SU-DHL-6 (cell line): ENCODE measurements around the gene CAV1.

Experiments used
- CTCF ChIP-seq: fragments of 200-600 bp; sonication (generic); IDR thresholded peaks from one replicate; pipeline ENCODE4 v1.5.1; 2017; ENCODE audit warnings: antibody characterized with exemption, mild to moderate bottlenecking, low read length, moderate library complexity; ENCODE audit not compliant: insufficient read depth, poor library complexity, severe bottlenecking
- EZH2phosphoT487 ChIP-seq: fragments of 200-600 bp; sonication (generic), shearing (Covaris generic); conservative IDR thresholded peaks from 2 replicates; pipeline ENCODE4 v1.6.1; 2018; ENCODE audit warnings: mild to moderate bottlenecking, antibody characterized with exemption, low read length, moderate library complexity, mixed read lengths

- TF ChIP-seq CTCF (no peak), EZH2phosphoT487 (no peak)
Measured at GRCh38 chr7:116595063-116595462, 70.2 kb downstream of the CAV1 start.
